H1 (cell line): ENCODE measurements around the gene CCL1. TPM values are rescaled to one million over a fixed set of nuclear protein-coding genes. Genes with fewer than 3 reads are reported as not detected.

Source experiments
- CTCF ChIA-PET: fragments of 300-600 bp; sonication (Branson Sonifier 250); formaldehyde crosslinking; loops from one replicate; lab custom pipeline; 2021; ENCODE audit not compliant: partially characterized antibody; lab: Charles Lee
- POLR2A ChIA-PET: fragments of 300-600 bp; sonication (Branson Sonifier 250); formaldehyde crosslinking; loops from one replicate; lab custom pipeline; 2021; ENCODE audit warnings: inconsistent platforms; ENCODE audit not compliant: partially characterized antibody; lab: Charles Lee
- DNase-seq, 2 experiments: peaks; one replicate each; pipeline versions ENCODE4 v3.0.0 to v3.0.0-alpha.2; 2010 to 2022; ENCODE audit warnings: low spot score in 2 of 2, low read depth in 1 of 2, mixed read lengths in 1 of 2
- FAIRE-seq: peaks from 2 replicates; lab custom pipeline; 2011; peaks lifted over from hg19 to GRCh38; lab: Jason Lieb, UNC
- H2AFZ ChIP-seq: 2 replicates; pipeline ENCODE4 v1.8.1; 2012; ENCODE audit warnings: low read length, inconsistent platforms
- H2AK5ac ChIP-seq: 2 replicates; pipeline ENCODE4 v1.6.1; 2013; ENCODE audit warnings: low read depth, low read length
- H2BK120ac ChIP-seq: replicated peaks from 2 replicates; pipeline ENCODE3; 2013; ENCODE audit warnings: low read depth, low read length, inconsistent platforms
- H2BK12ac ChIP-seq: 2 replicates; pipeline ENCODE4 v1.6.1; 2013; ENCODE audit warnings: low read depth, low read length
- H2BK15ac ChIP-seq: 2 replicates; pipeline ENCODE4 v1.6.1; 2013; ENCODE audit warnings: low read length
- H2BK20ac ChIP-seq: 2 replicates; pipeline ENCODE4 v1.6.1; 2013; ENCODE audit warnings: low read length
- H2BK5ac ChIP-seq: 2 replicates; pipeline ENCODE4 v1.6.1; 2013; ENCODE audit warnings: low read depth, low read length
- H3K14ac ChIP-seq: 2 replicates; pipeline ENCODE4 v1.6.1; 2013; ENCODE audit warnings: inconsistent platforms; ENCODE audit not compliant: insufficient read length
- H3K18ac ChIP-seq: 2 replicates; pipeline ENCODE4 v1.6.1; 2013; ENCODE audit warnings: low read length; ENCODE audit errors: extremely low read depth
- H3K23ac ChIP-seq: 2 replicates; pipeline ENCODE4 v1.6.1; 2013; ENCODE audit warnings: inconsistent platforms; ENCODE audit not compliant: insufficient read length
- H3K23me2 ChIP-seq: 2 replicates; pipeline ENCODE4 v1.6.1; 2013; ENCODE audit warnings: low read depth, low read length
- H3K27ac ChIP-seq: 2 replicates; pipeline ENCODE4 v1.6.1; 2011; ENCODE audit warnings: low read depth, low read length, inconsistent platforms
- H3K27me3 ChIP-seq, 4 experiments: replicated peaks in 1 of 4; 1 replicate in 1 of 4; 2 replicates in 3 of 4; pipeline versions ENCODE4 v1.6.1 to v1.8.1; 2011 to 2013; ENCODE audit warnings: low read length in 3 of 4, mild to moderate bottlenecking in 3 of 4, inconsistent platforms in 2 of 4, mixed read lengths in 2 of 4, moderate library complexity in 1 of 4; ENCODE audit not compliant: control insufficient read depth in 3 of 4, insufficient read depth in 3 of 4; ENCODE audit errors: extremely low read depth in 1 of 4
- H3K36me3 ChIP-seq, 4 experiments: 2 replicates each; pipeline versions ENCODE4 v1.6.1 to v1.8.1; 2011 to 2013; ENCODE audit warnings: mild to moderate bottlenecking in 4 of 4, low read length in 3 of 4, moderate library complexity in 2 of 4, control low read depth in 1 of 4, inconsistent platforms in 1 of 4; ENCODE audit not compliant: insufficient read depth in 4 of 4, control insufficient read depth in 2 of 4
- H3K4ac ChIP-seq: replicated peaks from 2 replicates; pipeline ENCODE3; 2013; ENCODE audit warnings: low read length, low read depth, mixed read lengths, inconsistent platforms; ENCODE audit not compliant: insufficient read length
- H3K4me1 ChIP-seq, 4 experiments: replicated peaks in 1 of 4; 1 replicate in 1 of 4; 2 replicates in 3 of 4; pipeline versions ENCODE4 v1.6.1 to v1.8.1; 2011 to 2013; ENCODE audit warnings: low read length in 3 of 4, inconsistent platforms in 2 of 4, mixed read lengths in 1 of 4; ENCODE audit not compliant: insufficient read depth in 4 of 4, control insufficient read depth in 3 of 4
- H3K4me2 ChIP-seq, 2 experiments: 2 replicates each; pipeline versions ENCODE4 v1.6.1 to v1.8.1; 2011 to 2013; ENCODE audit warnings: low read depth in 2 of 2, low read length in 2 of 2, control low read depth in 1 of 2, inconsistent platforms in 1 of 2, mild to moderate bottlenecking in 1 of 2; ENCODE audit not compliant: insufficient read depth in 1 of 2
- H3K4me3 ChIP-seq, 4 experiments: fragments of 200-600, 300-600 bp in 1 of 4; sonication (generic), shearing (Covaris generic), sonication (Bioruptor Twin) in 1 of 4; 2 replicates each; pipeline versions ENCODE4 v1.5.1 to v1.8.1; 2011 to 2016; ENCODE audit warnings: low read length in 4 of 4, low read depth in 3 of 4, control low read depth in 2 of 4, inconsistent platforms in 2 of 4, mild to moderate bottlenecking in 2 of 4, mixed read lengths in 1 of 4, moderate library complexity in 1 of 4; ENCODE audit not compliant: insufficient read depth in 2 of 4; ENCODE audit errors: extremely low read depth in 1 of 4
- H3K56ac ChIP-seq: replicated peaks from 2 replicates; pipeline ENCODE3; 2013; ENCODE audit warnings: low read depth, mild to moderate bottlenecking, mixed read lengths, low read length, inconsistent platforms; ENCODE audit not compliant: insufficient read length
- H3K79me1 ChIP-seq: 2 replicates; pipeline ENCODE4 v1.6.1; 2013; ENCODE audit warnings: low read depth, low read length, control low read depth
- H3K79me2 ChIP-seq, 2 experiments: 2 replicates each; pipeline versions ENCODE4 v1.6.1 to v1.8.1; 2012 to 2013; ENCODE audit warnings: low read length in 2 of 2, mild to moderate bottlenecking in 2 of 2, inconsistent platforms in 1 of 2; ENCODE audit not compliant: insufficient read depth in 2 of 2, control insufficient read depth in 1 of 2
- H3K9ac ChIP-seq, 4 experiments: replicated peaks in 1 of 4; 1 replicate in 1 of 4; 2 replicates in 3 of 4; pipeline versions ENCODE4 v1.6.1 to v1.8.1; 2011 to 2013; ENCODE audit warnings: low read depth in 3 of 4, low read length in 3 of 4, control low read depth in 2 of 4, mild to moderate bottlenecking in 2 of 4, moderate library complexity in 2 of 4, inconsistent platforms in 1 of 4; ENCODE audit errors: extremely low read depth in 1 of 4
- H3K9me3 ChIP-seq, 2 experiments: 2 replicates each; pipeline versions ENCODE4 v1.6.1 to v1.8.1; 2012 to 2013; ENCODE audit warnings: mild to moderate bottlenecking in 2 of 2, moderate library complexity in 2 of 2, control low read depth in 1 of 2, inconsistent platforms in 1 of 2, low read depth in 1 of 2, low read length in 1 of 2, mixed read lengths in 1 of 2; ENCODE audit not compliant: insufficient read depth in 2 of 2
- H4K20me1 ChIP-seq, 2 experiments: replicated peaks in 1 of 2; 2 replicates each; pipeline versions ENCODE3 to v1.8.1; 2011 to 2013; ENCODE audit warnings: inconsistent platforms in 2 of 2, low read length in 2 of 2, mild to moderate bottlenecking in 1 of 2; ENCODE audit not compliant: insufficient read depth in 2 of 2, control insufficient read depth in 1 of 2
- H4K5ac ChIP-seq: 2 replicates; pipeline ENCODE4 v1.6.1; 2013; ENCODE audit warnings: low read length, low read depth, mixed read lengths, inconsistent platforms; ENCODE audit not compliant: insufficient read length
- H4K8ac ChIP-seq: 2 replicates; pipeline ENCODE4 v1.8.0; 2013; ENCODE audit warnings: mild to moderate bottlenecking, moderate library complexity, low read length, inconsistent platforms; ENCODE audit not compliant: insufficient read depth; ENCODE audit errors: extremely low read depth
- H4K91ac ChIP-seq: replicated peaks from 2 replicates; pipeline ENCODE3; 2013; ENCODE audit warnings: low read length, mixed read lengths, inconsistent platforms; ENCODE audit not compliant: insufficient read length
- POLR2AphosphoS5 ChIP-seq: IDR thresholded peaks from 2 replicates; pipeline ENCODE4 v1.6.1; 2011; ENCODE audit warnings: low read depth, low read length
- WGBS, 2 experiments: shearing (Covaris generic) in 1 of 2; methylation state at CpG; one replicate each; pipeline versions ENCODE4 v1.1.6 to v1.1.7; 2013 to 2015; ENCODE audit warnings: low lambda C conversion rate in 2 of 2, mixed read lengths in 2 of 2, inconsistent platforms in 1 of 2, low coverage in 1 of 2, missing lambda C conversion rate in 1 of 2; ENCODE audit not compliant: insufficient replicate concordance in 2 of 2, insufficient coverage in 1 of 2, insufficient read length in 1 of 2; ENCODE audit errors: extremely low coverage in 1 of 2, missing lambda C conversion rate in 1 of 2; 5-methylcytosine and 5-hydroxymethylcytosine counted together
- polyA plus RNA-seq, 7 experiments: library from polyadenylated mRNA; depleted of rRNA in 3 of 7; stranded (reverse) in 5 of 7; unstranded in 2 of 7; fragments of >200 nt in 5 of 7; fragments of 200-250 nt in 2 of 7; gene quantifications; 1 replicate in 5 of 7; 2 replicates in 1 of 7; 4 replicates in 1 of 7; pipeline versions ENCODE4 v1.2.1 to v1.2.3, GENCODE V29; 2011 to 2013; ENCODE audit warnings: missing spikeins in 2 of 7, mixed read lengths in 2 of 7
- total RNA-seq: library from RNA; stranded (reverse); fragmentation: NEBNext Ultra II Directional; extraction: Animal tissue kit (Norgen Biotek cat#: 25700); gene quantifications from 2 replicates; pipeline ENCODE4 v1.2.1, GENCODE V29; 2021

The CCL1 gene
- total and polyA plus RNA-seq, 2 of the 8 experiments (the other 6 are each of a cell fraction or from before 2014, with no cell fraction given) = not detected

DNA sequence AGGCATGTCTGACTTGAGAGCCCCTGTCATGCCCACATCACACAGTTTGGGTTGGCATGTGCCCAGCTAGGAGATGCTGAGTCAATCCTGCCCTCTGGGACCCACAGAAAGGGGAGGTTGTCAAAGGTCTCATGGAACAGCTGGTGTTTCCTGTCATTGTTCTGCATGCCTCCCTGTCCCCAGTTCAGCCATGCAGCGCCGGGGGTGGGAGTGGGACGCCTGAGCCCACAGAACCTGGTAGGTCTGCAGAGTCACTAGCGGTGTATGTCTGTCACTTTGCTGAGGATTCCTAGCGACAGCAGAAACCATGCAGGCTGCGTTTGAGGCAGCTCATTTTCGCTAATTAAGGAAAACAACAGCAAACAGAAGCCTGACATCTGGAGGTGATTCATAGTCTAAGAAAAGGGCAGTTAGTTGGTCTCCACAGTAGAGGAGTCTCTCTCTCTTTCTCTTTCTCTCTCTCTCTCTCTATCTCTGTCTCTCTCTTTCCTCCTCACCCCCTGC, 19.6 kb upstream of the CCL1 start:
- Histone ChIP-seq H2AK5ac (no peak overlapping the region), H3K23me2 (no peaks in the 10 kb centered on the region), H4K5ac (no peak overlapping the region), H3K27me3 (no peaks in the 10 kb centered on the region; a peak in 1 of 7 replicates), H2BK15ac (no peak overlapping the region), H2BK5ac (no peak overlapping the region), H2BK12ac (no peak overlapping the region), H4K8ac (no peak overlapping the region), H3K9me3 (no peaks in the 10 kb centered on the region), H2AFZ (no peak overlapping the region), H3K79me1 (no peaks in the 10 kb centered on the region), H3K27ac (no peak overlapping the region), H3K4me2 (no peak overlapping the region), H4K91ac (no peak overlapping the region), H3K56ac (no peak overlapping the region), H3K9ac (no peak overlapping the region), H3K4me3 (no peak overlapping the region), H4K20me1 (no peaks in the 10 kb centered on the region), H2BK20ac (no peak overlapping the region), H3K14ac (no peak overlapping the region), H3K36me3 (no peaks in the 10 kb centered on the region), H3K18ac (no peak overlapping the region), H3K23ac (no peak overlapping the region), H3K79me2 (no peaks in the 10 kb centered on the region), H3K4ac (no peak overlapping the region), H2BK120ac (no peak overlapping the region), H3K4me1 (no peaks in the 10 kb centered on the region)
- CTCF ChIA-PET = interaction anchor here (1.1 to 2.4 kb wide), 4 partner anchors 15 to 180 kb away, joined by 3 to 17 read pairs (median 8); no protein-coding TSS in a partner anchor
- no peak for DNase-seq
- POLR2A ChIA-PET = interaction anchor here (1.2 kb wide), 1 partner anchor 8 kb away, joined by 5 read pairs; no protein-coding TSS in a partner anchor
- 81% methylated on average over 7 of the region's 7 CpGs; no CpG with 5 or more reads in 1 of the 2 experiments for WGBS, 2 experiments
- no peak for FAIRE-seq
- TF ChIP-seq POLR2AphosphoS5 = no peak
